ENCODE measurements around the gene ALG3.

The ALG3 gene

DNA sequence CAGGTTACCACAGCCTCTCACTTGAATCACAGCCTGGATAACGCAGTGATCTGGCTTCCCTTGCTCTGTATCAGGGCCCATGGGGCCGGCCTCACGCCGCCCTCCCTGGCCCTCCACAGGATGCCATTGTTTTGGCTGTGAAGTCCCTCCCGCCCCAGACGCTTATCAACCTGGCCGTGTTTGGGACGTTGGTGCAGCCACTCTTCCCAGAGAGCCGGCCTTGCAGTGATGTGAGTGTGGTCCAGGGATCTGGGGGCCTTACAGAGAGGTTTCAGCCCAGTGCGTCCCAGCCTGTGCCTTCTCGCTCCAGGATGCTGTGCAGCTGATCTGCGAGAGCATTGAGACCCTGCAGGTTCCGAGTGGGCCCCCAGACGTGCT lies 12.7 kb downstream of the ALG3 start:
- H3K27me3 Mint-ChIP-seq: peaks cover 48% of the 10 kb centered on the region
- H3K9me3 Mint-ChIP-seq: no peaks in the 10 kb centered on the region
- H3K36me3 Mint-ChIP-seq: no peaks in the 10 kb centered on the region
- DNase-seq: no peak
- H3K4me1 Mint-ChIP-seq: peaks cover 5% of the 10 kb centered on the region
- no peak overlapping the region for H3K4me3 Mint-ChIP-seq
- no peak overlapping the region for H3K27ac Mint-ChIP-seq
- CTCF ChIA-PET: interaction anchor here (1.2 to 6.5 kb wide), 3 partner anchors 8 to 53 kb away, joined by 3 to 58 read pairs (median 3); partner anchors contain the start of gene VWA5B2

DNA sequence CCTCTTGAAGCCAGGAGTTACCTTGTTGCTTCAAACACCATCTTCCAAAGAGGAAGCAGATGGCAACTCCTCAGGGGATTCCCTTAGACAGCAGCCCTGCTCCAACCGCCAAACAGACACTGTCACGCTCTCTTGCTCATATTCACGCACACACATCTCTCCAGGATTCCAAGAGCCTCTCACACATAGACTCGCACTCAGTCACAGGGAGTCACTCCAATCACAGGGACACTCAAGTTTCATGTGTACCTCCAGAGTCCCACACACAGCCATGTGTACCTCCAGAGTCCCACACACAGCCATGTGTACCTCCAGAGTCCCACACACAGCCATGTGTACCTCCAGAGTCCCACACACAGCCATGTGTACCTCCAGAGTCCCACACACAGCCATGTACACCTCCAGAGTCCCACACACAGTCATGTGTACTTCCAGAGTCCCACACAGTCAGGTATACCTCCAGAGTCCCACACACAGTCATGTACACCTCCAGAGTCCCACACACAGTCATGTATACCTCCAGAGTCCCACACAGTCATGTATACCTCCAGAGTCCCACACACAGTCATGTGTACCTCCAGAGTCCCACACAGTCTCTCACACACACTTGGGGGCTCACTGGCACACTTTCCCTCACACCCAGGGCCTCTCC lies 13.3 kb downstream of the ALG3 start:
- CTCF ChIA-PET: interaction anchor here (6.5 kb wide), 1 partner anchor 8 kb away, joined by 58 read pairs; the partner anchor contains the start of gene VWA5B2
- Mint-ChIP-seq H3K4me1 (peaks cover 8% of the 10 kb centered on the region), H3K4me3 (no peak overlapping the region), H3K9me3 (no peaks in the 10 kb centered on the region), H3K27ac (no peak overlapping the region), H3K27me3 (peaks cover 53% of the 10 kb centered on the region), H3K36me3 (no peaks in the 10 kb centered on the region)
- no peak for DNase-seq

- Mint-ChIP-seq H3K27ac (no peak overlapping the region), H3K4me1 (peaks cover 8% of the 10 kb centered on the region), H3K4me3 (no peak overlapping the region), H3K27me3 (peaks cover 59% of the 10 kb centered on the region), H3K9me3 (no peaks in the 10 kb centered on the region), H3K36me3 (no peaks in the 10 kb centered on the region)
- no peak for DNase-seq
- CTCF ChIA-PET: no interaction called here
These were observed 13.9 kb downstream of the ALG3 start for GRCh38 chr3:184234671-184235380.

DNA sequence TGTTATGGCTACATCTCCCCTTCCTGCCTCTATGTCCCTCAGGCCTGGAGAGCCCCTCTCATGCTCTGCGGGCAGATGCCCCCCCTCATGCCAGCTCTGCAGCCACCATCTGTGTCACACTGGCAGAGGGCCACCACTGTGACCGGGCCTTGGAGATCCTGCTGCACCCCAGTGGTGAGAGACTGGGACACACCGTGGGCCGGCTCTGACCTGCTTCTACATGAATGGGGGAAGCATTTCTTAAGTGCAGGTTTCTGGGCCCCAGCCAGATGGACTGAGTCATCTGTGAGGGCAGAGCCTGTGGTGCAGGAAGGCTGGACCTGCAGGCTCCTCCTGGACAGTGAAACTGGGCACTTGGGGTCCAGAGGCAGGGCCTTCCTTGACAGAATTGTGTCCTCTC lies 14.5 kb downstream of the ALG3 start:
- H3K9me3 Mint-ChIP-seq: no peaks in the 10 kb centered on the region
- H3K27me3 Mint-ChIP-seq: peaks cover 65% of the 10 kb centered on the region
- H3K36me3 Mint-ChIP-seq: no peaks in the 10 kb centered on the region
- CTCF ChIA-PET: no interaction called here
- H3K27ac Mint-ChIP-seq: no peak overlapping the region
- H3K4me1 Mint-ChIP-seq: peaks cover 8% of the 10 kb centered on the region
- DNase-seq: no peak
- no peak overlapping the region for H3K4me3 Mint-ChIP-seq

DNA sequence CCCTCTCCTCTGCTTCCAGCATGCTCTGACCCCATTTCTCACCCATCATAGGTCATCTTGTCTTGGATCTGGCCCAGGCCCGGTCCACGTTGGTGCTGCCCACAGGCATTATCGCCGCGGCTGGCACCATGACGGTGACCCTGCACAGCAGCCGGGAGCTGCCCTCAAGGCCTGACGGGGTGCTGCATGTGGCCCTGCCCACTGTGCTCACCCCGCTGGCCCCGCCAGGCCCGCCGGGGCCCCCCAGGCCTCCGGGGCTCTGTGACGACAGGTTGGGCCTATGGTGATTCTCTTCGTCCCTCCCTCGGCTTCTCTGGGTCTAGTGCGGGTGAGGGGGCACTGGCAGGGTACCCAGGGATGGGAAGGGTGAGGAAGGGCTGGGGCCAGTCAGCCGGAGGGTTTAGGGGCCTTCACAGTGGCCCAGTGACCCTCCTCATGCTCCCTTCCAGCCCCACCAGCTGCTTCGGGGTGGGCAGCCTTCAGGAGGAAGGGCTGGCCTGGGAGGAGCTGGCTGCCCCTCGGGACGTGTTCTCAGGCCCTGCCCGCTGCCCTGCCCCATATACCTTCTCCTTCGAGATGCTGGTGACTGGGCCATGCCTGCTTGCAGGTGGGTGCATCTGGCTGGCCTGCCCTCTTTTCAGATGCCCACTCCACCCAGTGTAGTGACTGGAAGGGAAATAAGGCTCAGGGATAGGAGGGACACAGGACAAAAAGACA lies 15.5 kb downstream of the ALG3 start:
- Mint-ChIP-seq H3K36me3 (no peaks in the 10 kb centered on the region), H3K27ac (no peak overlapping the region), H3K4me1 (peaks cover 9% of the 10 kb centered on the region), H3K27me3 (peaks cover 75% of the 10 kb centered on the region), H3K4me3 (no peak overlapping the region), H3K9me3 (no peaks in the 10 kb centered on the region)
- CTCF ChIA-PET: interaction anchor here (0.6 kb wide), 1 partner anchor 494 kb away, joined by 3 read pairs; no protein-coding TSS in a partner anchor
- no peak for DNase-seq

DNA sequence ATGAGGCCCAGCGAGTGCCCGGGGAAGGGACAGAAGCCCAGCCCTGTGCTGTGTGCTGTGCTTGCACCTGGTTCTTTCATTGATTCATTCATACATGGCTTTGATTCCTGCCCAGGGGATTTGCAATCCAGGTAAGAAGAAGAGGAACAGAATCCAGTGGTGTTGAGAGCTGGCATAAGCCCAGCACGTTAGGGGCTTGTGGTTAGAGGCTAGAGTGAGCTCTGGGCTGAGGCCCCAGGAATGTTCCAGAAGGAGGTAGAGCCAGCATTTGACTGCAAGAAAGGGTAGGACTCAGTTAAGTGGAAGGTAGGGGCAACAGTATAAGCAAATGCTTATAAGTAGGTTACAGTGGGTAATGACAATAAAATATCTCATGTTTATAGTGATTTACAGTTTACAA lies 17.1 kb downstream of the ALG3 start:
- H3K27me3 Mint-ChIP-seq: peaks cover 84% of the 10 kb centered on the region
- peak overlapping the region; percentile 31 for H3K4me3 Mint-ChIP-seq
- CTCF ChIA-PET: interaction anchor here (0.5 kb wide), 1 partner anchor 20 kb away, joined by 3 read pairs; no protein-coding TSS in a partner anchor
- no peak for DNase-seq
- H3K36me3 Mint-ChIP-seq: no peaks in the 10 kb centered on the region
- no peaks in the 10 kb centered on the region for H3K9me3 Mint-ChIP-seq
- no peak overlapping the region for H3K27ac Mint-ChIP-seq
- H3K4me1 Mint-ChIP-seq: peaks cover 9% of the 10 kb centered on the region

- peaks cover 92% of the 10 kb centered on the region for H3K27me3 Mint-ChIP-seq
- H3K4me1 Mint-ChIP-seq: peaks cover 9% of the 10 kb centered on the region
- CTCF ChIA-PET: interaction anchor here (0.5 to 0.9 kb wide), 3 partner anchors 19 to 61 kb away, joined by 3 read pairs; no protein-coding TSS in a partner anchor
- H3K36me3 Mint-ChIP-seq: no peaks in the 10 kb centered on the region
- peak overlapping the region; percentile 12 for H3K27ac Mint-ChIP-seq
- no peaks in the 10 kb centered on the region for H3K9me3 Mint-ChIP-seq
- peak overlapping the region; percentile 31 for H3K4me3 Mint-ChIP-seq
- no peak for DNase-seq
These were observed 17.9 kb downstream of the ALG3 start for GRCh38 chr3:184230603-184231528.

GRCh38 chr3:184230081-184230602 lies 18.6 kb downstream of the ALG3 start:
- CTCF ChIA-PET: interaction anchor here (0.7 to 5.1 kb wide), 3 partner anchors 9 to 62 kb away, joined by 3 to 58 read pairs (median 3); no protein-coding TSS in a partner anchor
- H3K9me3 Mint-ChIP-seq: no peaks in the 10 kb centered on the region
- peaks cover 93% of the 10 kb centered on the region for H3K27me3 Mint-ChIP-seq
- no peaks in the 10 kb centered on the region for H3K36me3 Mint-ChIP-seq
- H3K27ac Mint-ChIP-seq: no peak overlapping the region
- peaks cover 9% of the 10 kb centered on the region for H3K4me1 Mint-ChIP-seq
- H3K4me3 Mint-ChIP-seq: no peak overlapping the region
- DNase-seq: no peak

DNA sequence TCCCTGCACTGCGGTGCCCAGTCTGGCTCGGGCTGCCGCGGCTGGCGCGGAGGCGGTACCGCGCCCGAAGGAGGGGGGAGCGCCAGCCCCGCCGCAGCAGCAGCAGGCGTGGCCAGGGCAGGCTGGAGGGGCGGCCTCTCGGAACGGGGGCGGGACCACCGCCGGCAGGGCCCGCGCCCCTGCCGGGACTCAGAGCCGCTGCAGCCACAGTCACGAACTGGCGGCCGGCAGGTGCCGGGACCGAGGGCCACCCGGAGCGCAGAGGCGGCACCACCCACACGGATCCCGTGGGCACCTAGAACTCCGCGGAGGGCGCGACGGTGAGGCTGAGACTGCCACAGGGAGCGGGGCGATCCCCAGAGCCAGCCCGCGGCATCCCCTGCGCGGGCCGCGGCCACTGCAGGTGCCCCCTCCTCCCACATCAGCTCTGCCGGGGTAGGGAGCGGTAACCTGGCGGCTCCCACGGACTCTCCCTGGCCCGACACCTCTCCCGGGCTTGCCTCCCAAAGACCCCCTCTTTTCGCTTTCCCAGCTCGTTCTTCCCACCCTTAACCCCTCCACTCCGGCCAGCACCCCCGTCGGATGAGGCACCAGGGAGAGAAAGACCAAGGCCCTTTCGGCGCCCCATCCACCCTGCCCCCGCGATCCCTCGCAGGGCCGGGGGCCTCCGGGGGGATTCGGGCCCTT lies 19.2 kb downstream of the ALG3 start, which contains the start of gene VWA5B2:
Gene VWA5B2 (plus strand): TSS at position 192 of the 687 bp plus-strand sequence. CDS start 944 bp downstream, outside the sequence.
- CTCF ChIA-PET: interaction anchor here (0.9 to 5.1 kb wide), 4 partner anchors 10 to 142 kb away, joined by 3 to 58 read pairs (median 13); no protein-coding TSS in a partner anchor
- Mint-ChIP-seq H3K4me3 (peak within 1 kb of the TSS; percentile 53), H3K9me3 (no peaks in the 10 kb centered on the region), H3K27me3 (peaks cover 93% of the 10 kb centered on the region), H3K4me1 (peaks cover 9% of the 10 kb centered on the region), H3K27ac (no peak within 1 kb of the TSS), H3K36me3 (no peaks in the 10 kb centered on the region)
- DNase-seq: peak; percentile 74

DNA sequence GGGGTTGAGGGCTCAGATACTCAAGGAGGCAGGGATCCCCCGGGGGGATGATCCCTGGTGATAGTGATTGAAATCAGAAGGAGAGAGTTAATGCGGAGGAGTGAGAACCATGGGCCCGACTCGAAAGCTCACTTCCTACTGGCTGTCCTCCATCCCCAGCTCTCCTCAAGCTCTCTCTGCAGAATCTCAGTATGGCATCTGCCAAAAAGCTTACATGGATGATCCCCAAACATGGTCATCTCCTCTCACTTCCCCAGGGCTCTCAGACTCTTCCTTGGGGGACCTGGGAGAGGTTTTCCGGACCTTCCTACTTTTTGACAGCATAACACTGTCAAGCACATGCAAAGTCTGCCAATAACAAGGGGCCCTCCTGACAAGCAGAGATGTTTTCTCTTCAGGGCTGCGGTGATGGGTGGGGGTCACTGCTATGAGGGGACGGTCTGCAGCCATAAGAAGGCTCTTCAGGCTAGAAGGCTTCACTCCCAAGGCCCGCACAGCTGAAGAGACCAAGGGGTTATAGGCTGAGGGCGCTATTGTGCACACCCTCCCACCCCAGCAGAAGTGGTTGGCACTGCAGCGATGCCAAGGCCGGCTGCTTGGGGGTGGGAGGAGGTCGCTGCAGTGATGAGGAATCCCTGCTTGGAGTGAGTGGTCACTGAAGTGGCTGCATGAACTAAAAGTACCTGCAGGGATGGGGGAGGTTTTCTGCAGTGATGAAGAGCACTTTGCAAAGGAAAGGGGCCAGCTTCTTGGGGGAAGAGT lies 20.2 kb downstream of the ALG3 start:
- CTCF ChIA-PET: interaction anchor here (0.8 to 5.1 kb wide), 26 partner anchors 11 to 1035 kb away, joined by 3 to 58 read pairs (median 6); partner anchors contain the start of genes ALG3, CAMK2N2 and EEF1AKMT4
- peak overlapping the region; percentile 53 for H3K4me3 Mint-ChIP-seq
- no peak for DNase-seq
- peaks cover 90% of the 10 kb centered on the region for H3K27me3 Mint-ChIP-seq
- H3K9me3 Mint-ChIP-seq: no peaks in the 10 kb centered on the region
- peaks cover 9% of the 10 kb centered on the region for H3K4me1 Mint-ChIP-seq
- H3K27ac Mint-ChIP-seq: no peak overlapping the region
- H3K36me3 Mint-ChIP-seq: no peaks in the 10 kb centered on the region

- Mint-ChIP-seq H3K27me3 (peaks cover 80% of the 10 kb centered on the region), H3K27ac (no peak overlapping the region), H3K4me3 (no peak overlapping the region), H3K9me3 (no peaks in the 10 kb centered on the region), H3K36me3 (no peaks in the 10 kb centered on the region), H3K4me1 (peaks cover 9% of the 10 kb centered on the region)
- peak; percentile 67 for DNase-seq
- CTCF ChIA-PET: interaction anchor here (0.7 to 5.1 kb wide), 42 partner anchors 9 to 1034 kb away, joined by 3 to 58 read pairs (median 4); partner anchors contain the start of genes ALG3, CAMK2N2, DVL3 and EEF1AKMT4
These were observed 21.3 kb downstream of the ALG3 start for GRCh38 chr3:184227481-184227935.

DNA sequence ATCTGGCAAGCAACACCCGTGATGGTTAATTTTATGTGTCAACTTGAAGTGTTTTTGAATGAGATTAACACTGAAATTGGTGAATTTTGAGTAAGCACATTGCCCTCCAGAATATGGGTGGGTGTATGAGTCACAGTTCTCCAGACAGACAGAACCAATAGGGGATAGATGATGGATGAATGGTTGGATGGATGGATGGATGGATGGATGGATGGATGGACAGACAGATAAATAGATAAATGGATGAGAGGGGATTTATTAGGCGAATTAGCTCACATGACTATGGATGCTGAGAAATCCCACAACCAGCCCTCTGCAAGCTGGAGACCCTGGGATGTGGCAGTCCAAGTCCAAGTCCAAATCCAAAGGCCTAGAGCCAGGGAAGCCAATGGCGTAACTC lies 24.8 kb downstream of the ALG3 start:
- H3K27ac Mint-ChIP-seq: no peak overlapping the region
- peaks cover 2% of the 10 kb centered on the region for H3K4me1 Mint-ChIP-seq
- no peak overlapping the region for H3K4me3 Mint-ChIP-seq
- no peaks in the 10 kb centered on the region for H3K36me3 Mint-ChIP-seq
- no peak for DNase-seq
- peaks cover 45% of the 10 kb centered on the region for H3K27me3 Mint-ChIP-seq
- no peaks in the 10 kb centered on the region for H3K9me3 Mint-ChIP-seq
- CTCF ChIA-PET: no interaction called here

All from activated naive CD4-positive, alpha-beta T cell treated with anti-CD3 and anti-CD28 coated beads, Interleukin-2, amount 10 ng/mL, durations not matched to agents 7 days and 5 days (primary cell).